PC-3 (cell line): ENCODE measurements around the gene BEGAIN. TPM values are rescaled to one million over a fixed set of nuclear protein-coding genes. Genes with fewer than 3 reads are reported as not detected.

Experiments used
- ATAC-seq: fragments of 200-7000 bp; cut with Tn5 transposase; 2 replicates; pipeline ENCODE4 v1.9.1; 2020; ENCODE audit warnings: mild to moderate bottlenecking, moderate library complexity
- BruUV-seq: library from RNA; stranded (reverse); fragments of 400-500 nt; replicated peaks from 2 replicates; lab custom pipeline; 2021; lab: Mats Ljungman, UMichigan
- CTCF ChIA-PET: fragments of 300-600 bp; sonication (Branson Sonifier 250); formaldehyde crosslinking; loops from one replicate; lab custom pipeline; 2022; ENCODE audit warnings: antibody characterized with exemption; lab: Charles Lee
- POLR2A ChIA-PET: fragments of 300-600 bp; sonication (Branson Sonifier 250); formaldehyde crosslinking; loops from one replicate; lab custom pipeline; 2022; ENCODE audit warnings: antibody characterized with exemption; ENCODE audit not compliant: unreplicated experiment; lab: Charles Lee
- DNase-seq: peaks from one replicate; pipeline ENCODE4 v3.0.0-alpha.2; 2015
- H2AFZ ChIP-seq: fragments of 300-600 bp; sonication (generic); 2 replicates; pipeline ENCODE4 v1.6.0; 2016; ENCODE audit warnings: antibody characterized with exemption, low read length
- H3F3A ChIP-seq: fragments of 300-600 bp; sonication (generic); one replicate; pipeline ENCODE4 v1.6.0; 2017; ENCODE audit warnings: antibody characterized with exemption, low read length, control low read depth, mild to moderate bottlenecking; ENCODE audit not compliant: unreplicated experiment
- H3K27ac ChIP-seq: fragments of 300-600 bp; sonication (generic); 2 replicates; pipeline ENCODE4 v1.5.1; 2016; ENCODE audit warnings: mild to moderate bottlenecking, low read length
- H3K27me3 ChIP-seq: fragments of 300-600 bp; sonication (generic); 2 replicates; pipeline ENCODE4 v1.6.1; 2016; ENCODE audit warnings: low read length, mixed read lengths
- H3K36me3 ChIP-seq: fragments of 300-600 bp; sonication (generic); 2 replicates; pipeline ENCODE4 v1.6.1; 2016; ENCODE audit warnings: low read depth, mixed run types, low read length, mixed read lengths
- H3K4me1 ChIP-seq: fragments of 300-600 bp; sonication (generic); 2 replicates; pipeline ENCODE4 v1.5.1; 2016; ENCODE audit warnings: low read length; ENCODE audit not compliant: insufficient read depth
- H3K4me2 ChIP-seq: fragments of 300-600 bp; sonication (generic); 2 replicates; pipeline ENCODE4 v1.6.0; 2016; ENCODE audit warnings: low read length
- H3K4me3 ChIP-seq: fragments of 300-600 bp; sonication (generic); 2 replicates; pipeline ENCODE4 v1.5.1; 2016; ENCODE audit warnings: mild to moderate bottlenecking, low read length, mixed read lengths
- H3K79me2 ChIP-seq: fragments of 300-600 bp; sonication (generic); 2 replicates; pipeline ENCODE4 v1.6.1; 2017; ENCODE audit warnings: low read length, mixed read lengths
- H3K9ac ChIP-seq: fragments of 300-600 bp; sonication (generic); 2 replicates; pipeline ENCODE4 v1.6.0; 2016; ENCODE audit warnings: mild to moderate bottlenecking, low read length
- H3K9me2 ChIP-seq: fragments of 300-600 bp; sonication (generic); replicated peaks from 2 replicates; pipeline ENCODE4 v1.6.1; 2016; ENCODE audit warnings: mixed run types, low read length, mixed read lengths
- H3K9me3 ChIP-seq: fragments of 300-600 bp; sonication (generic); 2 replicates; pipeline ENCODE4 v1.6.1; 2016; ENCODE audit warnings: low read length, mixed read lengths
- H4K20me1 ChIP-seq: fragments of 300-600 bp; sonication (generic); 2 replicates; pipeline ENCODE4 v1.6.1; 2016; ENCODE audit warnings: low read length, mixed read lengths
- CTCF ChIP-seq: fragments of 300-600 bp; sonication (generic); conservative IDR thresholded peaks from 2 replicates; pipeline ENCODE4 v1.5.1; 2017; ENCODE audit warnings: antibody characterized with exemption, low read depth, mild to moderate bottlenecking, low read length
- EZH2 ChIP-seq: fragments of 300-600 bp; sonication (generic); IDR thresholded peaks from one replicate; pipeline ENCODE4 v1.6.1; 2017; ENCODE audit warnings: antibody characterized with exemption, mild to moderate bottlenecking, low read length; ENCODE audit not compliant: unreplicated experiment
- EZH2phosphoT487 ChIP-seq: fragments of 300-600 bp; sonication (generic); IDR thresholded peaks from 2 replicates; pipeline ENCODE4 v1.6.1; 2018; ENCODE audit warnings: mild to moderate bottlenecking, antibody characterized with exemption, low read length, borderline replicate concordance
- intact Hi-C: fragments of 100-400 bp; cut with micrococcal nuclease; formaldehyde crosslinking; loops from 2 replicates; pipeline ENCODE4 v1.9.0; 2023
- total RNA-seq: library from RNA; depleted of rRNA; stranded (reverse); fragments of >200 nt; gene quantifications from 2 replicates; pipeline ENCODE4 v1.2.3, GENCODE V29; 2014

BEGAIN gene
- total RNA-seq, 1 experiment from 2014 or later = 3.8 TPM

- CTCF ChIA-PET = no interaction called here
- peaks cover 30% of the 10 kb centered on the region for H3K27me3 ChIP-seq
- no peaks in the 10 kb centered on the region for H3F3A ChIP-seq
- no peak overlapping the region for H3K4me3 ChIP-seq
- no peak overlapping the region for H3K27ac ChIP-seq
- no peak overlapping the region for H3K9ac ChIP-seq
- H3K9me3 ChIP-seq = no peaks in the 10 kb centered on the region
- no peaks in the 10 kb centered on the region for H3K36me3 ChIP-seq
- no peak for TF ChIP-seq CTCF
- TF ChIP-seq EZH2 = no peak
- no peak for TF ChIP-seq EZH2phosphoT487
- POLR2A ChIA-PET = no interaction called here
- no peak overlapping the region for H2AFZ ChIP-seq
- intact Hi-C loops = no loop called here
- no peaks in the 10 kb centered on the region for H3K79me2 ChIP-seq
- H3K9me2 ChIP-seq = no peaks in the 10 kb centered on the region
- ATAC-seq (no peak), DNase-seq (no peak)
- H3K4me1 ChIP-seq = no peaks in the 10 kb centered on the region
- BruUV-seq = no TSS peak
- no peaks in the 10 kb centered on the region for H4K20me1 ChIP-seq
- no peak overlapping the region for H3K4me2 ChIP-seq
These were observed 27.6 kb upstream of the BEGAIN start for GRCh38 chr14:100614803-100615202.

- ChIA-PET POLR2A (no interaction called here), CTCF (no interaction called here)
- DNase-seq (no peak), ATAC-seq (no peak)
- Histone ChIP-seq H3K27ac (no peak overlapping the region), H3K36me3 (no peaks in the 10 kb centered on the region), H3K79me2 (no peaks in the 10 kb centered on the region), H3K9ac (no peak overlapping the region), H3K4me3 (no peak overlapping the region), H4K20me1 (no peaks in the 10 kb centered on the region), H3K4me1 (no peaks in the 10 kb centered on the region), H3K27me3 (peaks cover 13% of the 10 kb centered on the region), H3K4me2 (no peak overlapping the region), H2AFZ (no peak overlapping the region), H3F3A (no peaks in the 10 kb centered on the region), H3K9me3 (no peaks in the 10 kb centered on the region), H3K9me2 (no peaks in the 10 kb centered on the region)
- no TSS peak for BruUV-seq
- intact Hi-C loops = no loop called here
- TF ChIP-seq EZH2 (no peak), CTCF (no peak), EZH2phosphoT487 (no peak)
These were observed 25.8 kb upstream of the BEGAIN start for GRCh38 chr14:100612986-100613385.

GRCh38 chr14:100611811-100612480, 24.7 kb upstream of the BEGAIN start:
- TF ChIP-seq EZH2 (no peak), CTCF (no peak), EZH2phosphoT487 (no peak)
- Histone ChIP-seq H3K27me3 (peaks cover 7% of the 10 kb centered on the region; the same call in 1 of the 2 replicates), H4K20me1 (no peaks in the 10 kb centered on the region), H3K9me3 (no peaks in the 10 kb centered on the region), H3K36me3 (no peaks in the 10 kb centered on the region), H3K79me2 (no peaks in the 10 kb centered on the region), H3K27ac (no peak overlapping the region), H3F3A (no peaks in the 10 kb centered on the region), H3K4me3 (no peak overlapping the region), H3K4me1 (no peaks in the 10 kb centered on the region), H3K9ac (no peak overlapping the region), H2AFZ (no peak overlapping the region), H3K4me2 (no peak overlapping the region), H3K9me2 (no peaks in the 10 kb centered on the region)
- BruUV-seq = no TSS peak
- ATAC-seq (no peak), DNase-seq (no peak)
- CTCF ChIA-PET = no interaction called here
- POLR2A ChIA-PET = no interaction called here
- intact Hi-C loops = no loop called here
